Suprapubic skin (tissue), 4 donors: ENCODE results near the gene NPM1.

Source experiments
- POLR2A ChIP-seq, 2 donors: fragments of 450-650 bp; IDR thresholded peaks; one replicate each; pipeline ENCODE4 v1.6.1; 2017; ENCODE audit warnings: antibody characterized with exemption in 2 of 2, mild to moderate bottlenecking in 2 of 2, moderate library complexity in 2 of 2
- POLR2AphosphoS5 ChIP-seq, 3 donors: sonication (generic); formaldehyde crosslinking; IDR thresholded peaks; one replicate each; pipeline ENCODE4 v1.6.1; 2017; ENCODE audit warnings: antibody characterized with exemption in 3 of 3

DNA sequence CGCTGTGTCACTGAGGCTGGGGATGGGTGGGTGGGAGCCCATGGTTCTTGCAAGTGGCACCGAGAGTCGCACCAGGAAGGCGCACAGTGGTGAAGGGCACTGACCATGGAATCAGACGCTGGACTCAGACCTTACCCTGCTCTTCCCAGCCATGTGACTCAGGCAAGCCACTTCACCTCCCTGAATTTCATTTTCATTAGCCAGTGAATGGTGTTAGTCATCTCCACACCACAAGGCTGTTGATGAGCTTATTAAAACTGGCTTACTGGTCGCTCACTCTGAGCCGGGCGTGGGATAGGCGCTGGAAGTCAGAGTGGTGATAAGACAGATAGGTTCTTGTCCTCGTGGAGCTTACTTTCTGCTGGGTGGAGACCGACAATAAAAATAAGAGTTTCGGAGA, 56.9 kb downstream of the NPM1 start:
- TF ChIP-seq POLR2AphosphoS5 (IDR thresholded peaks at IDR 0.05) (no peak), POLR2A (IDR thresholded peaks at IDR 0.05) (no peak)
